Trophoblast cell (in vitro differentiated cells and primary cell): ENCODE results near the gene SNAP25.

Experiments used
- DNase-seq, 2 donors: peaks; one replicate each; pipeline ENCODE4 v3.0.0-alpha.2; 2016
- H2AFZ ChIP-seq: 2 replicates; pipeline ENCODE4 v1.6.1; 2013; ENCODE audit warnings: low read length, moderate library complexity, mild to moderate bottlenecking; ENCODE audit not compliant: insufficient read depth, poor library complexity
- H2AK5ac ChIP-seq: 2 replicates; pipeline ENCODE4 v1.6.1; 2013; ENCODE audit warnings: mild to moderate bottlenecking, low read length
- H2BK120ac ChIP-seq: 2 replicates; pipeline ENCODE4 v1.6.1; 2013; ENCODE audit warnings: low read length, mild to moderate bottlenecking, moderate library complexity; ENCODE audit not compliant: insufficient read depth, poor library complexity
- H2BK12ac ChIP-seq: 2 replicates; pipeline ENCODE4 v1.6.1; 2013; ENCODE audit warnings: mild to moderate bottlenecking, low read length, moderate library complexity
- H2BK5ac ChIP-seq: 2 replicates; pipeline ENCODE4 v1.6.1; 2013; ENCODE audit warnings: low read length, low read depth, moderate library complexity, mild to moderate bottlenecking; ENCODE audit not compliant: poor library complexity
- H3K14ac ChIP-seq: 2 replicates; pipeline ENCODE4 v1.6.1; 2013; ENCODE audit warnings: mild to moderate bottlenecking, low read length
- H3K18ac ChIP-seq: 2 replicates; pipeline ENCODE4 v1.6.1; 2013; ENCODE audit warnings: mild to moderate bottlenecking, low read length
- H3K23ac ChIP-seq: 2 replicates; pipeline ENCODE4 v1.6.1; 2013; ENCODE audit warnings: low read length
- H3K27ac ChIP-seq: 2 replicates; pipeline ENCODE4 v1.5.1; 2013; ENCODE audit warnings: low read depth, mild to moderate bottlenecking, inconsistent platforms, low read length, moderate library complexity
- H3K27me3 ChIP-seq: 2 replicates; pipeline ENCODE4 v1.6.1; 2013; ENCODE audit warnings: inconsistent platforms, mild to moderate bottlenecking, low read length, moderate library complexity; ENCODE audit not compliant: insufficient read depth
- H3K36me3 ChIP-seq, 2 experiments: 1 replicate in 1 of 2; 2 replicates in 1 of 2; pipeline ENCODE4 v1.6.1; 2013; ENCODE audit warnings: low read length in 2 of 2, mild to moderate bottlenecking in 2 of 2, moderate library complexity in 1 of 2; ENCODE audit not compliant: insufficient read depth in 2 of 2, control insufficient read depth in 1 of 2
- H3K4ac ChIP-seq: 2 replicates; pipeline ENCODE4 v1.6.1; 2013; ENCODE audit warnings: low read depth, mild to moderate bottlenecking, low read length, moderate library complexity
- H3K4me1 ChIP-seq, 2 experiments: 1 replicate in 1 of 2; 2 replicates in 1 of 2; pipeline ENCODE4 v1.6.1; 2013; ENCODE audit warnings: low read length in 2 of 2, mild to moderate bottlenecking in 2 of 2, moderate library complexity in 1 of 2; ENCODE audit not compliant: insufficient read depth in 2 of 2, control insufficient read depth in 1 of 2
- H3K4me2 ChIP-seq: 2 replicates; pipeline ENCODE4 v1.6.1; 2013; ENCODE audit warnings: inconsistent platforms, mild to moderate bottlenecking, low read length, moderate library complexity
- H3K4me3 ChIP-seq: 2 replicates; pipeline ENCODE4 v1.5.1; 2013; ENCODE audit warnings: mild to moderate bottlenecking, low read depth, low read length, inconsistent platforms
- H3K79me1 ChIP-seq: one replicate; pipeline ENCODE4 v1.6.1; 2013; ENCODE audit warnings: low read length
- H3K79me2 ChIP-seq: 2 replicates; pipeline ENCODE4 v1.6.1; 2013; ENCODE audit warnings: low read length, mild to moderate bottlenecking; ENCODE audit not compliant: control insufficient read depth, insufficient read depth, poor library complexity
- H3K9ac ChIP-seq: 2 replicates; pipeline ENCODE4 v1.6.1; 2013; ENCODE audit warnings: mild to moderate bottlenecking, low read length
- H3K9me3 ChIP-seq: 2 replicates; pipeline ENCODE4 v1.6.1; 2013; ENCODE audit warnings: low read depth, mild to moderate bottlenecking, control low read depth, inconsistent platforms, low read length; ENCODE audit not compliant: insufficient read depth
- H4K12ac ChIP-seq: 2 replicates; pipeline ENCODE4 v1.6.1; 2013; ENCODE audit warnings: low read depth, mild to moderate bottlenecking, low read length, moderate library complexity
- H4K8ac ChIP-seq: 2 replicates; pipeline ENCODE4 v1.6.1; 2013; ENCODE audit warnings: low read depth, mild to moderate bottlenecking, low read length, moderate library complexity
- H4K91ac ChIP-seq: one replicate; pipeline ENCODE4 v1.6.1; 2013; ENCODE audit warnings: low read depth, mild to moderate bottlenecking, low read length, moderate library complexity
- WGBS: extraction: QIAGEN DNeasy Blood & Tissue Kit; methylation state at CpG from one replicate; pipeline ENCODE4 v1.1.7; 2013; ENCODE audit warnings: missing lambda C conversion rate; ENCODE audit not compliant: insufficient read length, insufficient coverage; ENCODE audit errors: extremely low coverage; 5-methylcytosine and 5-hydroxymethylcytosine counted together

SNAP25 gene

GRCh38 chr20:10225439-10226060 is 6.9 kb downstream of the SNAP25 start:
- H3K27ac ChIP-seq: no peak overlapping the region
- WGBS: no CpG with 5 or more reads among the region's 1 CpG
- H3K27me3 ChIP-seq: no peaks in the 10 kb centered on the region
- H4K91ac ChIP-seq: no peak overlapping the region
- H3K4ac ChIP-seq: no peak overlapping the region
- no peaks in the 10 kb centered on the region for H3K79me2 ChIP-seq
- H3K4me1 ChIP-seq: no peaks in the 10 kb centered on the region
- H3K23ac ChIP-seq: no peak overlapping the region
- H2BK12ac ChIP-seq: no peak overlapping the region
- no peak overlapping the region for H3K4me2 ChIP-seq
- H2AFZ ChIP-seq: no peak overlapping the region
- no peak overlapping the region for H2AK5ac ChIP-seq
- H4K8ac ChIP-seq: no peak overlapping the region
- H3K18ac ChIP-seq: no peak overlapping the region
- no peak overlapping the region for H4K12ac ChIP-seq
- no peaks in the 10 kb centered on the region for H3K79me1 ChIP-seq
- no peak overlapping the region for H2BK120ac ChIP-seq
- no peaks in the 10 kb centered on the region for H3K9me3 ChIP-seq
- H3K36me3 ChIP-seq: no peaks in the 10 kb centered on the region
- H3K14ac ChIP-seq: no peak overlapping the region
- H3K9ac ChIP-seq: no peak overlapping the region
- H2BK5ac ChIP-seq: no peak overlapping the region
- no peak for DNase-seq
- no peak overlapping the region for H3K4me3 ChIP-seq

- H3K9me3 ChIP-seq: no peaks in the 10 kb centered on the region
- WGBS: no CpG with 5 or more reads among the region's 2 CpGs
Observed at GRCh38 chr20:10228330-10228729, 9.7 kb downstream of the SNAP25 start.

GRCh38 chr20:10231290-10231689 is 12.7 kb downstream of the SNAP25 start:
- DNase-seq: no peak
- no peak overlapping the region for H3K27ac ChIP-seq
- no peak overlapping the region for H4K12ac ChIP-seq
- no peak overlapping the region for H2BK120ac ChIP-seq
- no peak overlapping the region for H2BK5ac ChIP-seq
- H3K4me3 ChIP-seq: no peak overlapping the region
- H4K8ac ChIP-seq: no peak overlapping the region
- no peak overlapping the region for H3K14ac ChIP-seq
- no peak overlapping the region for H3K9ac ChIP-seq
- no peaks in the 10 kb centered on the region for H3K79me1 ChIP-seq
- no peak overlapping the region for H2AK5ac ChIP-seq
- H4K91ac ChIP-seq: no peak overlapping the region
- H3K36me3 ChIP-seq: no peaks in the 10 kb centered on the region
- H3K4me2 ChIP-seq: no peak overlapping the region
- no peak overlapping the region for H2BK12ac ChIP-seq
- H3K18ac ChIP-seq: no peak overlapping the region
- no peak overlapping the region for H3K4ac ChIP-seq
- no peaks in the 10 kb centered on the region for H3K27me3 ChIP-seq
- no peaks in the 10 kb centered on the region for H3K9me3 ChIP-seq
- H2AFZ ChIP-seq: no peak overlapping the region
- no peaks in the 10 kb centered on the region for H3K4me1 ChIP-seq
- H3K23ac ChIP-seq: no peak overlapping the region
- H3K79me2 ChIP-seq: no peaks in the 10 kb centered on the region

More at GRCh38 chr20:10228330-10228729, 9.7 kb downstream of the SNAP25 start:
- H3K27me3 ChIP-seq: no peaks in the 10 kb centered on the region
- no peak overlapping the region for H2BK12ac ChIP-seq
- no peaks in the 10 kb centered on the region for H3K4me1 ChIP-seq
- no peaks in the 10 kb centered on the region for H3K79me1 ChIP-seq
- H3K14ac ChIP-seq: no peak overlapping the region
- DNase-seq: peak; percentile 26 to 58
- no peak overlapping the region for H2AK5ac ChIP-seq
- H2BK120ac ChIP-seq: no peak overlapping the region
- H3K9ac ChIP-seq: no peak overlapping the region
- no peak overlapping the region for H4K91ac ChIP-seq
- H2AFZ ChIP-seq: no peak overlapping the region
- H3K36me3 ChIP-seq: no peaks in the 10 kb centered on the region
- no peak overlapping the region for H4K12ac ChIP-seq
- no peaks in the 10 kb centered on the region for H3K79me2 ChIP-seq
- no peak overlapping the region for H3K23ac ChIP-seq
- H2BK5ac ChIP-seq: no peak overlapping the region
- H3K27ac ChIP-seq: no peak overlapping the region
- H3K4me3 ChIP-seq: no peak overlapping the region
- no peak overlapping the region for H3K18ac ChIP-seq
- H3K4me2 ChIP-seq: no peak overlapping the region
- H3K4ac ChIP-seq: no peak overlapping the region
- no peak overlapping the region for H4K8ac ChIP-seq

- no peaks in the 10 kb centered on the region for H3K27me3 ChIP-seq
Observed at GRCh38 chr20:10236540-10237533, 18.2 kb downstream of the SNAP25 start.

More at GRCh38 chr20:10236540-10237533, 18.2 kb downstream of the SNAP25 start:
- Histone ChIP-seq H3K14ac (no peak overlapping the region), H3K9ac (peak overlapping the region; percentile 3), H2BK120ac (no peak overlapping the region), H2BK5ac (no peak overlapping the region), H3K79me1 (no peaks in the 10 kb centered on the region), H2AFZ (no peak overlapping the region), H3K4ac (no peak overlapping the region), H3K36me3 (no peaks in the 10 kb centered on the region), H3K4me3 (no peak overlapping the region), H4K8ac (no peak overlapping the region), H2AK5ac (no peak overlapping the region), H3K4me1 (no peaks in the 10 kb centered on the region), H3K79me2 (no peaks in the 10 kb centered on the region), H2BK12ac (no peak overlapping the region), H4K12ac (no peak overlapping the region), H4K91ac (no peak overlapping the region), H3K27ac (no peak overlapping the region), H3K9me3 (no peaks in the 10 kb centered on the region), H3K18ac (no peak overlapping the region), H3K4me2 (no peak overlapping the region), H3K23ac (no peak overlapping the region)
- DNase-seq: no peak
- WGBS: no CpG with 5 or more reads among the region's 10 CpGs
